ENCODE measurements around the gene TWF2.

DNA sequence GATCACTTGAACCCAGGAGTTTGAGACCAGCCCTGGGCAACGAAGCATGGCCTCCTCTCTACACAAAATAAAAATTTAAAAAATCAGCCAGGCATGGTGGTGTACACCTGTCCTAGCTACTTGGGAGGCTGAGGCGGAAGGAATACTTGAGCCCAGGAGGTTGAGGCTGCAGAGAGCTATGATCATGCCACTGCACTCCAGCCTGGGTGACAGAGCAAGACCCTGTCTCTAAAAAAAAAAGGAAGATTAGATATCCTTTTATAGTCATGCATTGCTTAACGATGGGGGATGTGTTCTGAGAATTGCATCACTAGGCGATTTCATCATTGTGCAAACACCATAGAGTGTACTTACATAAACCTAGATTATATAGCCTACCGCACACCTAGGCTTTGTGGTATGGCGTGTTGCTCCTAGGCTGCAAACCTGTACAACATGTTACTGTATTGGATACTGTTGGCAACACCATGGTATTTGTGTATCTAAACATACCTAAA lies 28.4 kb downstream of the TWF2 start:
- TF ChIP-seq, protein P1, sequence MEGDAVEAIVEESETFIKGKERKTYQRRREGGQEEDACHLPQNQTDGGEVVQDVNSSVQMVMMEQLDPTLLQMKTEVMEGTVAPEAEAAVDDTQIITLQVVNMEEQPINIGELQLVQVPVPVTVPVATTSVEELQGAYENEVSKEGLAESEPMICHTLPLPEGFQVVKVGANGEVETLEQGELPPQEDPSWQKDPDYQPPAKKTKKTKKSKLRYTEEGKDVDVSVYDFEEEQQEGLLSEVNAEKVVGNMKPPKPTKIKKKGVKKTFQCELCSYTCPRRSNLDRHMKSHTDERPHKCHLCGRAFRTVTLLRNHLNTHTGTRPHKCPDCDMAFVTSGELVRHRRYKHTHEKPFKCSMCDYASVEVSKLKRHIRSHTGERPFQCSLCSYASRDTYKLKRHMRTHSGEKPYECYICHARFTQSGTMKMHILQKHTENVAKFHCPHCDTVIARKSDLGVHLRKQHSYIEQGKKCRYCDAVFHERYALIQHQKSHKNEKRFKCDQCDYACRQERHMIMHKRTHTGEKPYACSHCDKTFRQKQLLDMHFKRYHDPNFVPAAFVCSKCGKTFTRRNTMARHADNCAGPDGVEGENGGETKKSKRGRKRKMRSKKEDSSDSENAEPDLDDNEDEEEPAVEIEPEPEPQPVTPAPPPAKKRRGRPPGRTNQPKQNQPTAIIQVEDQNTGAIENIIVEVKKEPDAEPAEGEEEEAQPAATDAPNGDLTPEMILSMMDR (IDR thresholded peaks at IDR 0.05): no peak
- TF ChIP-seq POLR2A (IDR thresholded peaks at IDR 0.05): no peak
